Islet precursor cell (in vitro differentiated cells): ENCODE measurements around the gene SFT2D3.

Experiments
- DNase-seq: peaks from one replicate; pipeline ENCODE4 v3.0.0-alpha.2; 2018

Gene SFT2D3

DNA sequence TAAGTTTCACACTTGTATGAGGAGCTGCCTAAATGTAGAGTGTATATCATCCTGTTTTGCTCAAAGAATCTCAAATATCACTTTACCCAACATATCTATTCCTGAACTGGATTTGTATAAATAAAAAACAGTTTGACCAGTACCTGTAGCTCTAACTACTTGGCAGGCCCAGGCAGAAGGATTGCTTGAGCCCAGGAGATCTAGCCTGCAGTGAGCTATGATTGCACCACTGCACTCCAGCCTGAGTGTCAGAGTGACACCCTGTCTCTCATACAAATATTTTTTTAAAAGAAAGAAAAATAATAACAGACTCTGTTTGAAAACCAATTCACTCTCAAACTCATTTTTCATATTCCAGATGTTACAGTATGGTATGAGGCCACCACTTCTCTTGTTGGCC, 18.2 kb upstream of the SFT2D3 start:
- DNase-seq = no peak

DNA sequence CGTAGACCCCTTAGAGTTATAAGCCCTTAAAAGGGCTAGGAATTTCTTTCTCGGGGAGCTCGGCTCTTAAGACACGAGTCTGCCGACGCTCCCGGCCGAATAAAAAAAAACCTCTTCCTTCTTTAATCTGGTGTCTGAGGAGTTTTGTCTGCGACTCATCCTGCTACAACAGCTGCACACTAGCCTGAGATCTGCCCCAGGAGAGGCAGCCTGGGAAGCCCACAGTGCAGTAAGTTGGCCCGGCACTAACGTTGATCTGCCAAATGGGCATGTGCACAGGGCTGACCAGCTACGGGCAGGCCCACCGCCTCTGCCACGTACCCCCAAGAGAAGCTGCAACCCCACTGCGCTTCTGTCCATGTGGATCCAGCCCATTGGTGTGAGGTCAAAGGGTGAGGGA, 17.5 kb upstream of the SFT2D3 start:
- peak; percentile 69 for DNase-seq

DNA sequence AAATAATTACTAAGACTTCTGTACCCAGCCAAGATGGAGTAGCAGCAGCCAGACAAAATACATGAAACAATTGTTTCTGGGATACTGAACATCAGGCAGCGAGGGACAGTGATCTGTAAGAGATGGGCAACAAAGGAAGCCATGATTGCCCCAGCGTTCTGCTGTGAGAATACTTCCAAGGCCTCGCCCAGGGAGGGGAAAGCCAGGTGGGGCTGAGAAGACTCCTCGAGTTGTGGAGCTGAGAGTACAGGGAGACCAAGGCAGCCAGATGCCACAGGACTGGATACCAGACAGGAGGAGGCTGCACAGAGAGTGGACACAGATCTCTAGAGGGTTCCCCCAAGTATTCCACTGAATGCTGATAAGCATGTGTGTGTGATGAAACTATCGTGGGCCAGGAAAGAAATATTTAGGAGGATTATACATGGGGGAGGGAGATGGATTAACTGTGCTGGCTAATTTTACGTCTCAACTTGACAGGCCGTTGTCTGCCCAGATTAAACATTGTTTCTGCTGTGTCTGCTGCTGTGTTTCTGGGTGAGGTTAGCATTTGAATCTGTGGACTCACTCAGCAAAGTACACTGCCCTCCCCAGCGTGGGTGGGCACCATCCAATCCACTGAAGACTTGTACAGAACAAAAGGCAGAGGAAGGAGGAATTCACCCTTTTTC, 15.8 kb upstream of the SFT2D3 start:
- DNase-seq = no peak

DNA sequence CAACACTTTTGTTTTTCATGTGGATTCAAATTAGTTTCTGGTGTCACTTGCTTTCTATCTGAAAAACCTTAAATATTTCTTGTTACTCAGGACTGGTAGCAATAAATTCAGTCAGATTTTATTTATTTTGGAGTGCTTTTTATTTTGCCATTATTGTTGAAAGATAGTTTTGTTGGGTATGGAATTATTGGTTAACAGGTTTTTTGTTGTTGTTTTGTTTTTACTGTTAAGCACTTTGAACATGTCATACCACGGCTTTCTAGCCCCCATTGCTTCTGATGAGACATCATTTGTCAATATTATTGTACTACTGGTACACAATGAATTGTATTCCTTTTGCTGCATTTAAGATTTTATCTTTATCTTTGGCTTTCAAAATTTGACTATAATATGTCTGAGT, 12.9 kb upstream of the SFT2D3 start:
- DNase-seq = no peak

DNA sequence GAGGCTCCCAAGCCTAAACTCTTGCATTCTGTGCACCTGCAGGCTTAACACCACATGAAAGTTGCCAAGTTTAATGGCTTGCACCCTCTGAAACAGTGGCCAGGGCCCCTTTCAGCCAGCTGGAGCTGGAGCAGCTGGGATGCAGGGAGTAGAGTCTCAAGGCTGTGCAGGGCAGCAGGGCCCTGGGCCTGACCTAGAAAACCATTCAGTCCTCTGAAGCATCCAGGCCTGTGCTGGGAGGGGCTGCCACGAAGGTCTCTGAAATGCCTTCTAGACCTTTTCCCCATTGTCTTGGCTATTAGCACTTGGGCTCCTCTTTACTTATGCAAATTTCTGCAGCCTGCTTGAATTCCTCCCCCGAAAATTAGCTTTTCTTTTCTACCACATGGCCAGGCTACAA, 10.6 kb upstream of the SFT2D3 start:
- no peak for DNase-seq

DNA sequence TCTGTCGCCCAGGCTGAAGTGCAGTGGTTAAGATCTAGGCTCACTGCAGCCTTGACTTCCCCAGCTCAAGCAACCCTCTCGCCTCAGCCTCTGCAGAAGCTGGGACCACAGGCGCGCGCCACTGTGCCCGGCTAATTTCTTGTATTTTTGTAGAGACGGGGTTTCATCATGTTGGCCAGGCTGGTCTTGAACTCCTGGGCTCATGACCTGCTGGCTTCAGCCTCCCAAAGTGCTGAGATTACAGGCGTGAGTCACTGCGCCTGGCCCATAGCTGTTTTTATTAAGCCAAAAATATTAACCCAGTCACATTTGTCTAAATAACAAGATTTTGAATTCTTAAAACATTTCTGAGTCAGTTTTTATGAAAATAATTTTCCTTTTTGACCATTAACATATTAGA, 6.3 kb upstream of the SFT2D3 start:
- no peak for DNase-seq

DNA sequence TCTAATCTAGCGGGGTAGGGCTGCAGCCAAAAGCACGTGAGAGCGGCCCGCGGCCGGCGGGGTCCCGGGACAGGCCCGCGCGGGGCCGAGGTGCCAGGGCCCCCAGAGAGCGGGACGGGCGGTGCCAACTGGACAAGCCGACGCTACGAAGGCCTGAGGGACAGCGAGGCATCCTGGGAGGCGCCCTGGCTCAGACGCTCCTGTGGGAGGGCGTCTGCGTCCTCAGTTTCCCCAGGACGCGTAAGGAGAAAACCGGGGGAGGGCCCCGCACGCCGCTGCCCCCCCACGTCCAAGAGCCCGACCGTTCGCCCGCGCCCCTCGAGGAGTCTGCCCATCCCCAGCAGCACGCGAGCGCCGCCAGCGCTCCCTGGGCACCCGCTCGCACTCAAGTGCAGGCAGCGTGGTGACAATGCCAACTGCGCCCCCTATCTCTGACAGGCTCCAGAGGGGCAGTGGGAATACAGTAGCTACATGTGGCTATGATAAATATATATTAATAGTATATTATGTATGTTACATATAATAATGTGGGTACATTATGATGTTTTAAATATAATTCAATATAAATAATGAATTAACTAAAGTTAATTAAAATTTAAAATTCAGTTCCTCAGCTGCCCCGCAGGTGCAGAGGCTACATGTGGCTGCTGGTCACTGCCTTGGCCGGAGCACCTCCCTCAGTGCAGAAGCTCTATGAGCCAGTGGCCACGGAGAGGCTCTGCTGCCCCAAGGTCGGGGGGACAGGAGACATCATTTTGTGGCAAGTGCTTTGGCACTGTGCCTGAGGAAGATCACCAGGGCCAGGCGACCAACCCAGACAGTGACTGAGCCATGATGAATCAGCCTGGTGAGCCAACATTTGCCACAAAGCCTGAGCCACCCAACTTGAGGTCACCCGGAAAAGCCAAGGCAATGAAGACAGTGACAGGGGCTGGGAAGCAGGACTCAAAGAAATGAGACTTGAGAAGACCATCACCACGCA, 5.5 kb upstream of the SFT2D3 start:
- peak; percentile 80 for DNase-seq

DNA sequence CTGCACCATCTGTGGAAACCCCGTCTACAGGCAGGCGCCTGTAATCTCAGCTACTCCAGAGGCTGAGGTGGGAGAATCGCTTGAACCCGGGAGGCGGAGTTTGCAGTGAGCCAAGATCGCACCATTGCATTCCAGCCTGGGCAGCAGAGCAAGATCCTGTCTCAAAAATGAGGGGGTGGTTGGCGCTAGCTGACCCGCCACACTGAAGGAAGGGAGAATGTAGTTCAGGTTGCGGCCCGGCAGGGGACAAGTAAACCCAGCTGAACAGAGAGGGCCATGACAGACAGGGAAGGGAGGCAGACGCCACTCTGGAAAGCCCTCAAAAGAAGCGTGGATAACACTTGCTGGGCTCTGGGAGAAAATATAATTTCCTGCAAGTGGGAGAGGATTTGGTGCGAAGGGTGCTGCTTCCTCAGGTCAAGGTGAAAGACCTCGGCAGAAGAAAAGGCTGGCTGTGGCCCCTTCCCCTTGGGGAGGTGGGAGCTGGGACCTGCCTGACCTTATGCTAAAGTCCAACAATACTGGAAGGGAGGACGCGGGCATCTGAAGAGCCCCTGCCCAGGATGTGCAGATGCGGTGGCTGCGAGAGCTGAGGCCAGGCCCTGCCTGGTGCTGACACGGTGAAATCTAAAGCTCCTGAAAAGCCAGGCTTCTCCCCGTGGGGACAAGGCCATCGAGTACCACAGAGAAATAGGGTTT, 3.7 kb upstream of the SFT2D3 start:
- no peak for DNase-seq

DNA sequence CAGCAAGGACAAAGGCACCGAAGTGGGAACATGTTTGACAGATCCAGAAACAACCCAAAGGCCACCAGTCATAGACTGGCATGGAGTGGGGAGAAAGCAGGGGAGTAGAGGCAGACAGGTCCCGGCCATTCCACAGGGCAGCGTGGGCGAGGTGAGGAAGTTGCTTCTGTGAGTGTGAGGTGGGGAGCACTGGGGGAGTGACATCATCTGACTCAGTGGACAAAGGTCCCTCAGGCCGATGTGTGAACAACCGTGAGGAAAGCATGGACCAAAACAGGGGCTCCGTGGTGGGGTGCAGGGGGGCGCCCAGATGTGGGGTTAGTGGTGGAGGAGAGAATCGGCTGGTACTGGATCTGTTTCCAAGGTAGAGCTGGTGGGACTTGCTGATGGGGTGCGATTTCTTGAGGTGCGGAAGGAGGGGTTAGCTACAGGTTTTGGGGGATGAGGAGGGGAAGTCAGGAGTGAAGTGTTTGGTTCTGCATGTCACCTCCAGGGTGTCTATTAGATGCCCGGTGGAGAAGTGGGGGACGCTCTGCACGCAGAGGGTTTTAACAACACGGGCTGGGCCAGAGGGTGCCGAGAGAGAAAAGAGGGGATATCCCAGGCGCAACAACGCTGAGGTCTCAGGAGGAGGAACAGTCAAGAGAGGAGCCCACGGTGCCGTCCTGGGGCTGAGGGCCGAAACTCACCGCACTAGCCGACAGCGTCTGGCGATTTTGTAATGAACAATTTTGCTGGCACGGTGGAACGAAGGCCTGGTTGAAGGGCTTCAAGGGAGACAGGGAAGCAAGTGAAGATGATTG, 2.5 kb upstream of the SFT2D3 start:
- DNase-seq = no peak

DNA sequence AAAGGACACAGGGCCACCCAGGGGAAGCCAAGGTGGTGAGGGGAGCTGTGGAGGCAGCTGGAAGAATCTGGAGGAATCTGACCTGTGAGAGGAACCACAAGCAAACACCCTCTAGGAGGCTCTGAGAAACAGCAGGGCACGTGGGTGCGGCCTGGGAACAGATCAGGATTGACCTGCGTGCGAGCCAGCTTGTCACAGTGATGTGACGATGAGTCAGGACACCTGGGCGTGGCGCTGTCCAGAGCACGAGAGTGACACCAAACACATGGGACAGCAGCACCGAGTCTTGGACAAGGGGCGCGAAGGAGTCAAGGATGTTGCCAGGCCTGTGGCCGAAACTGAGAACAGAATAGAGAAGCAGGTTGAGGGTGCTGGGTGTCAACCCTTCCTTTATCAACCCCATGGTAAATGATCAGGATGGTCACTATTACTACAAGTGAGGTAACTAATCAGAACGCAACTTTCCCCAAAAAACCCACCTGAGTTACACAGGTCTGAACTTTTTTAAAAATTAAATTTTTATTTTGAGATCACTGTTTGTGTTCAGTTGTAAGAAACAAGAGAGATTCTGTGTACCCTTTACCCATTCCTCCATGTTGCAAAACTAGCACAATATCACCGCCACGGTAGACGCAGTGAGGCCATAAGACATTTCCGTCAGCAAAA, 637 bp upstream of the SFT2D3 start:
- peak; percentile 92 for DNase-seq

DNA sequence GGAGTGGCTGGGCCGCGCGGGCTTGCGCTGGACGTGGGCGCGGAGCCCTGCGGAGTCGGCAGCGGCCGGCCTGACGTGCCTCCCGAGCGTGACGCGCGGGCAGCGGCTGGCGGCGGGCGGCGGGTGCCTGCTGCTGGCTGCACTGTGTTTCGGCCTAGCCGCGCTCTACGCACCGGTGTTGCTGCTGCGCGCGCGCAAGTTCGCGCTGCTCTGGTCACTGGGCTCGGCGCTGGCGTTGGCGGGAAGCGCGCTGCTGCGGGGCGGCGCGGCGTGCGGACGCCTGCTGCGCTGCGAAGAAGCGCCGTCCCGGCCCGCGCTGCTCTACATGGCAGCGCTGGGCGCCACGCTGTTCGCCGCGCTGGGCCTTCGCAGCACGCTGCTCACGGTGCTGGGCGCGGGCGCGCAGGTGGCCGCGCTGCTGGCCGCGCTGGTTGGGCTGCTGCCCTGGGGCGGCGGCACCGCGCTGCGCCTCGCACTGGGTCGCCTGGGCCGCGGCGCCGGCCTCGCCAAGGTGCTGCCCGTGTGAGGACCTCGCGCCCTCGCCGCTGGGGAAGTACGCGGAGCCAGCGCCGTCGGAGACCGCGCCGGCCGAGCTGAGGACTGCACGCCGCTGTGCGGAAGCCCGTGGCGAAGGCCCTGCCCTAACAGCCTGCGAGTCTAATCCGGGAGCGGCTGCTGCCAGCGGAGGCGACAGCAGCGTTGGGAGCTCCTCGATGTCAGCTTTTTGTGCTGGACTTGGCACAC, 526 bp downstream of the SFT2D3 start:
- DNase-seq = peak; percentile 91

DNA sequence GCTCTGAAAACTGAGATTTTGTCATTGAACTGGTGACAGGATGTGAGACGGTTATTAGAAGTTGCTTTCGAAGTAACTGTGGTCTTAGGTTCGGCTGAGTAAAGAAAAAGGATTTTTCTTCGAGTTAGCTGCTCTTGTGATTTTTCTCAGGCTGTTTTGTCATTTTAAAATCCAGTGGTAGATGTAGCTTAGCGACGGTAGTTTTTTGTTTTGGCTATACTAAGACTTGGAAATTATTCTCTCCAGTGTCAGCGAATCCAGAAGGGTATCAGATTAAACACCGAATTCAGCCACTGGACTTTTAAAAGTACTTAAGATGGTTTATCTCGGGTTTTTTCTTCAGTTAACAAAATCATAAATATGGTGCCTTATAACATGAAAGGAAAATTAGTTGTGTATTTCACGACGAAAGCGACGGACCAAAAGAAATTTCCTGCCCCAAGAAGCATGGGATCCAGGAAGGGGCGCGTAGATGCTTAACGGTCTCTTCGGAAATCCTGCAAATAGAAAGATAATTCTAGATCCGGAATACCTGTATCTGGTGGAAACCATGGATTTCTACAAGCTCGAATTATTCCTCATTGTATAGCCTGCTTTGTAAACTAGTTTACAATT, 1.2 kb downstream of the SFT2D3 start:
- DNase-seq = no peak

DNA sequence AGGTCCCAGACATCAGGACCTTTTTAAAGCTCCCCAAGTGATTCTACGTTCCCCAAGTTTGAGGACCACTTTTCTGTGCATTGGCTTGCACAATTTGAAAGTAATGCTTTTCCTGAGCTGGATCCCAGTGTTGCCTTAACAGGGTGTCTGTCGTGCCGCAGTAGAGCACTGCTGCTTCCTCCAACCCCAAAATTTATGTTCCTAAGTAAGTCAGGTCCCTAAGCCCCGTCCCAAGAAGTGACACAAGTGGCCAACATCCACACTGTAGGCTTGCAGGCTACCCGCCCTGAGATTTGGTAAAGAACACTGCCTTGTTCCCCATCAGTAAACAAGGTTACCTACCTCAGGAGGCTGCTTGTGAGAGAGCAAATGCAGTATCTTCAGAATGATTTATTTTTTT, 2.0 kb downstream of the SFT2D3 start:
- no peak for DNase-seq

DNA sequence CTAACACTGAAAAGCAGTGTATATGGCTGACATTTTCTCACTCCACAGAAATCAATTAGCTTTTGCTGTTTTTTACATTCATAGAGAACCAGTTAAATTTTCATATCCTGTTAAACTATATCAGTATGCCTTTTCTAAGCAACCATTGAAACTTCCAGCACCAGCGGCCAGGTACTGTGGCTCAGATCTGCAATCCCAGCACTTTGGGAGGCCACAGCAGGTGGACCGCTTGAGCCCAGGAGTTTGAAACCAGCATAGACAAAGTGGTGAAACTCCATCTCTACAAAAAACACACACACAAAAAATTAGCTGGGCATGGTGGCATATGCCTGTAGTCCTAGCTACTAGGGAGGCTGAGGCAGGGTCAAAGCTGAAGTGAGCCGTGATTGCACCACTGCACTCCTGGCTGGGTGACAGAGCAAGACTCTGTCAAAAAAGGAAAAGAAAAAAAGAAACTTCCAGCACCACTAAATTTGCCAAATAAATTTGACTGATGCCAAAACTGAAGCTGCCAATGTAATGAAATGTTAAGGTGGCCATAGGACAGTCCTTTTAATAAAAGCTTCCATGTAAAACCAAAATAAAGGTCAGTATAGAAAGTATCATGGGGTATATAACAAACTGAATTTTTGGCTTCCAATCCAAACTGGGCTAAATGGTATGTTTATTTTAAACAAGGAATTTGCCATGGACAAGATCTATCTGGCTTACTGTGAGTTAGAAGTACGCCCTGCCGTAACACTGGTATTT, 3.5 kb downstream of the SFT2D3 start:
- no peak for DNase-seq

DNA sequence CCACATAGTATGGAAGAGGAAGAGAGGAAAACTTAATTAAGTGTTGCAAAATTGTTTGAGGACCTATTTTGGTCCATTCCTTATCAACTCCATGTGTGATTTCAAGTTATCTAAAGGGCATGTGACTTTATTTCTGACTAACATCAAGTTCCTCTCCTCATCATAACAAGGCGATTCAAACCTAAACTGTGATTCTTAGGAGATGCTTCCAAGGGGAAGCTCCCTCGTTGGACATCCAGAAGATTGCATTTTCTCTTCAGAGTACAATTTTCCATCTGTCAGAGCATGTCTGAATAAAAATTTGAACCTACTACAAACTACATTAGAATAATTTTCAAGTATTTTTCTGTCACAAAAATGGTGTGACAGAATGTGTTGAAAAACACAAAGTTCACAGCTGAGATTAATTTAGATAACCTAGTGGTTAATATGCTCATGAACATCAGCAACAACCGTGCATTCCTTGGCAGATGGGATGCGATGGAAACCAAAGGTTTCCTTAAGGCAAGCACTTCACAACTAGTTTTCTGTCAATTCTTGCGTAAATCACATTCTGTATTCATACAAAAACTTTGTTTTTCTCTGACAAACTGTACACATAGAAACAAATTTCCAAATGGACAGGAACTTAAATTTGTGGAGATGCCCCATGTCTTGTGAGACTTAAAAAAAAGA, 4.2 kb downstream of the SFT2D3 start:
- DNase-seq = no peak

DNA sequence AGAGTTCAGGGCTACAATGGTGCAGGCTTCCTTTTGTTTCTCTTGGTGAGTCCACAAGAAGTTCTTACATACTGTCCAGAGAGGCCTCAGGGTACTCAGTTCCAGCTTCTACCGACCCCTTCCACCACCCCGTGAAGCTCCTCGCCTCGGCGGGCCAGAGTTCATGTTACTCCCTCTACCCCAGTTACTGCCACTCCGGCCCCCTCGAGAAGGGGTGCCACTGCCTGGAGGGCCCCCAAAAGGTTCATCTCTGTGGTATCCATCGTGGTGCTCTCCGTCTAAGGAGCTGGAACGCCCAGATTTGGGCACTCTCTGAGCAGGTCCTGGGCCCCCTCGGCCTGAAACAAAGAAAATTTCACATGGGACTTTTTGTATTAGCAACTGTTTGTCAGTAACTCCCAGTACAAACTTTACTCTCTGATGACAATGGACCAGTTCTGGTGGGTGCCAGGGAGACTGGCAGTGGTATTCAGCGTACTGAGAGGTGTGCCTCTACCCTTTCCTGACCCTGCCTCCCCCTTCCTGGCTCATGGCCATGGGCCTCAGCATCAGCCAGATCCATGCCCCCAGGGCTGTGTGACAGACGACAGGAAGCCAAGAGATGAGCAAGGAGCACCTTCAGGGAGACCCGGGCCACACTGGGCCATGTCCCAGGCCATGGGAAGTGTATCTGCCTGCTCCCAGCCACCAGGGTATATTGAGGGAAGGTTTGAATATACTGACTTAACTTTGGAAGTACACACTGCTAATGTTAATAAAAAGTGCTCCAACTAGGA, 5.1 kb downstream of the SFT2D3 start:
- peak; percentile 70 for DNase-seq

DNA sequence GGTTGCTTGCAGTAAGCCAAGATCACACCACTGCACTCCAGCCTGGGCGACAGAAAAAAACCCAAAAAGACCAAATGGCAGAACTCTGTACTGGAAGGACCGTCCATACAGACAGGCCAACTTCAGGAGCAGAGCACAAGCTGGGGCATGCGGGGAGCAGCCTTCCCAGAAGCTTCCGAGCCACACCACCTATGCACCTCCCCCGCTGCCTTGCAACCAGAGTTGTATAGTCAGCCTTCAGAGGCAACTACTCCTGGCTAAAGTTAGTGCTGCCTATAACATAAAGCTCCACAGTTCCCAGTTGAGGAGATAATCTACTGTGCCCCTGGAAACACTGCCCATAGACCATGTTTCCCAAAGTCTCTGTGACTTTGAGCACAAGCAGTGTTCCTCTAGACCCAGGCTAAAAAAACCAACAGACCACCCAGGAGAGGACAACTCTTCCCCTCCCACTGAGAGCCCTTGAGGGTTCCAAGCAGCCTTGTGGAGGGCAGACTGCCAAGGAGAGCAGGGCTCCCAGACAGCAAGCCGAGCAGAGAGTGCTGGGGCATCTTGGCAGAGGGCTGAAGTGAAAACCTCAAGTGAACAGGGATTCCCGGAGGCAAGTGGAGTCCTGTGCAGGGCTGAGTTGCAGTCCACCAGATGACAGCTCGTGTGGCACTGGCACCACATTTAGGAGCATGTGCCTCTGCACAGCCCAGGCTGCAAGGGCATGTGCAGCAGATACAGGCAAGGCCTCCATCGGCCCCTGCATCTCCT, 6.8 kb downstream of the SFT2D3 start:
- no peak for DNase-seq

DNA sequence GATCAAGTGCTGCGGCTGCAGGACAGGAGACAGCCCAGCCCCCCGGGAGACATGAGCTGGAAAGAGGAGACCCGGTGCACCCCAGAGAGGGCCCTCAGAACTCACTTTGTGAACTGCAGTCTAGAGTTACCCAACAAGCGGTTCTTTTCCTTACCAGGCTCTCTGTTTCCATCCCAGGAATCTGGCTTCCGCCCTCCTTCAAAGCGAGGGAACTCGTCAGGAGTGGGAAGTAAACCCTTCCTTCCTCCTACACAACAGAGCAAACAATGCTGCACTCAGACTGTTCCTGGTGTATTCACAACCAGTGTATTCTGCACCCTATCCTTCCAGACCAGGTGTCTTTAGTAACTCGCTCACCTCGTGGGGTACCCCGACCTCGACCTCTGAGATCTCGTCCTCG, 8.0 kb downstream of the SFT2D3 start:
- no peak for DNase-seq
